Stomach (tissue), 9 donors: ENCODE measurements around the gene HECTD4. TPM values are rescaled to one million over a fixed set of nuclear protein-coding genes. Genes with fewer than 3 reads are reported as not detected.
"Not testable (repeated sequence)": the region's sequence is repeated elsewhere in the genome, so short reads cannot be mapped to it uniquely, and the experiment has no call there.

Experiments used
- DNase-seq, 2 donors: peaks; one replicate each; pipeline versions ENCODE4 v3.0.0 to v3.0.0-alpha.2; 2013 to 2019
- H3K27ac ChIP-seq, 5 donors: fragments of 200-600 bp in 4 of 5; sonication (generic) in 4 of 5; one replicate each; pipeline ENCODE4 v1.5.1; 2013 to 2019; ENCODE audit warnings: mild to moderate bottlenecking in 1 of 5, moderate library complexity in 1 of 5
- H3K27me3 ChIP-seq, 3 donors: fragments of 200-600 bp; sonication (generic); one replicate each; pipeline ENCODE4 v1.5.1; 2017 to 2019; ENCODE audit warnings: mixed run types in 1 of 3
- H3K36me3 ChIP-seq, 4 donors: fragments of 200-600 bp; sonication (generic); 1 replicate in 3 of 4; 2 replicates in 1 of 4; pipeline ENCODE4 v1.5.1; 2016 to 2019
- H3K4me1 ChIP-seq, 4 donors: fragments of 200-600 bp; sonication (generic); one replicate each; pipeline ENCODE4 v1.5.1; 2016 to 2019
- H3K4me3 ChIP-seq, 4 donors: fragments of 200-600 bp; sonication (generic) in 3 of 4; one replicate each; pipeline ENCODE4 v1.5.1; 2016 to 2019; ENCODE audit warnings: mild to moderate bottlenecking in 1 of 4
- H3K9me3 ChIP-seq, 4 donors: fragments of 200-600 bp; sonication (generic); one replicate each; pipeline ENCODE4 v1.5.1; 2016 to 2019
- CTCF ChIP-seq, 7 experiments: fragments of 450-650 bp in 4 of 7; fragments of 200-600 bp in 3 of 7; sonication (generic) in 3 of 7; IDR thresholded peaks; one replicate each; pipeline ENCODE4 v1.5.1; 2016 to 2019; ENCODE audit warnings: antibody characterized with exemption in 7 of 7, control low read depth in 2 of 7, mild to moderate bottlenecking in 1 of 7
- EP300 ChIP-seq: sonication (generic); formaldehyde crosslinking; IDR thresholded peaks from one replicate; pipeline ENCODE4 v1.6.1; 2017; ENCODE audit warnings: antibody characterized with exemption
- POLR2A ChIP-seq, 4 donors: fragments of 450-650 bp; IDR thresholded peaks; one replicate each; pipeline ENCODE4 v1.6.1; 2016; ENCODE audit warnings: antibody characterized with exemption in 4 of 4, control low read depth in 2 of 4, mild to moderate bottlenecking in 1 of 4, moderate library complexity in 1 of 4
- POLR2AphosphoS5 ChIP-seq, 3 donors: sonication (generic); formaldehyde crosslinking; IDR thresholded peaks; one replicate each; pipeline ENCODE4 v1.6.1; 2016; ENCODE audit warnings: antibody characterized with exemption in 3 of 3
- WGBS, 5 donors: extraction: QIAGEN DNeasy Blood & Tissue Kit in 3 of 5; methylation state at CpG; one replicate each; pipeline versions ENCODE4 v1.1.5 to v1.1.7; 2013 to 2018; 5-methylcytosine and 5-hydroxymethylcytosine counted together
- intact Hi-C: fragments of 100-400 bp; cut with DNase I; formaldehyde crosslinking; loops from one replicate; pipeline ENCODE4 v1.15.1; 2023; ENCODE audit warnings: low total_unique reads
- polyA plus RNA-seq, 3 donors: library from polyadenylated mRNA; stranded (reverse); fragments of 200-250 nt; gene quantifications; one replicate each; pipeline ENCODE4 v1.2.3, GENCODE V29; 2013
- total RNA-seq, 5 donors: library from RNA; depleted of rRNA; stranded (reverse); fragments of >200 nt; gene quantifications; one replicate each; pipeline versions ENCODE4 v1.1.0 to v1.2.3, GENCODE V29; 2014 to 2016
- donor health status: healthy with polysubstance abuse.
- donor health status: Bipolar disorder and iron deficiency.
- donor health status: healthy.

The HECTD4 gene
- total and polyA plus RNA-seq, 8 donors: 3.2 to 375 (median 58.7) TPM

GRCh38 chr12:112233242-112233641 is 149.0 kb downstream of the HECTD4 start:
- intact Hi-C loops: no loop called here

GRCh38 chr12:112230136-112230535 is 152.1 kb downstream of the HECTD4 start:
- no peaks in the 10 kb centered on the region for H3K9me3 ChIP-seq
- intact Hi-C loops: no loop called here
- no peaks in the 10 kb centered on the region for H3K4me1 ChIP-seq
- no peak for DNase-seq
- H3K4me3 ChIP-seq: no peak overlapping the region
- no peak overlapping the region for H3K27ac ChIP-seq
- 78 to 91% (median 87%) methylated on average over 4 of the region's 4 CpGs for WGBS, 5 donors
- TF ChIP-seq POLR2AphosphoS5 (IDR thresholded peaks at IDR 0.05) (no peak), CTCF (IDR thresholded peaks at IDR 0.05) (no peak), EP300 (no peak), POLR2A (IDR thresholded peaks at IDR 0.05) (no peak)
- H3K27me3 ChIP-seq: no peaks in the 10 kb centered on the region
- peaks cover 48 to 100% (median 97%) of the 10 kb centered on the region in 4 donors for H3K36me3 ChIP-seq

More at GRCh38 chr12:112233242-112233641, 149.0 kb downstream of the HECTD4 start:
- H3K27ac ChIP-seq: no peak overlapping the region
- no peaks in the 10 kb centered on the region for H3K27me3 ChIP-seq
- no peak for TF ChIP-seq POLR2A (IDR thresholded peaks at IDR 0.05)
- no peak for TF ChIP-seq EP300
- no peak for TF ChIP-seq CTCF (IDR thresholded peaks at IDR 0.05)
- no peak for TF ChIP-seq POLR2AphosphoS5 (IDR thresholded peaks at IDR 0.05)
- no peaks in the 10 kb centered on the region for H3K4me1 ChIP-seq
- DNase-seq: no peak
- 95 to 98% (median 95%) methylated on average over 4 of the region's 4 CpGs for WGBS, 5 donors
- peaks cover 57 to 100% (median 98%) of the 10 kb centered on the region in 4 donors for H3K36me3 ChIP-seq
- H3K4me3 ChIP-seq: no peak overlapping the region
- no peaks in the 10 kb centered on the region for H3K9me3 ChIP-seq

GRCh38 chr12:112226768-112227167 is 155.5 kb downstream of the HECTD4 start:
- intact Hi-C loops: no loop called here
- 89 to 94% (median 91%) methylated on average over 3 of the region's 3 CpGs for WGBS, 5 donors
- no peaks in the 10 kb centered on the region for H3K9me3 ChIP-seq
- no peak overlapping the region for H3K27ac ChIP-seq
- H3K36me3 ChIP-seq: peaks cover 33 to 94% (median 94%) of the 10 kb centered on the region in 4 donors
- H3K27me3 ChIP-seq: no peaks in the 10 kb centered on the region
- TF ChIP-seq EP300 (no peak), CTCF (IDR thresholded peaks at IDR 0.05) (no peak), POLR2A (IDR thresholded peaks at IDR 0.05) (no peak), POLR2AphosphoS5 (IDR thresholded peaks at IDR 0.05) (no peak)
- no peak for DNase-seq
- H3K4me1 ChIP-seq: no peaks in the 10 kb centered on the region
- H3K4me3 ChIP-seq: no peak overlapping the region

GRCh38 chr12:112220628-112221027 is 161.6 kb downstream of the HECTD4 start:
- H3K4me3 ChIP-seq, H3K27ac ChIP-seq, DNase-seq, intact Hi-C loops, H3K9me3 ChIP-seq, H3K27me3 ChIP-seq, H3K4me1 ChIP-seq: not testable (repeated sequence)
- WGBS, 5 donors: 83 to 93% (median 91%) methylated on average over 7 of the region's 7 CpGs
- H3K36me3 ChIP-seq: peaks cover 18 to 91% (median 73%) of the 10 kb centered on the region in 4 donors

- Histone ChIP-seq H3K9me3 (no peaks in the 10 kb centered on the region), H3K27ac (no peak overlapping the region), H3K4me1 (no peaks in the 10 kb centered on the region), H3K36me3 (peaks cover 28 to 91% (median 74%) of the 10 kb centered on the region in 4 donors), H3K4me3 (no peak overlapping the region), H3K27me3 (no peaks in the 10 kb centered on the region)
- DNase-seq: no peak
- intact Hi-C loops: no loop called here
- TF ChIP-seq CTCF (IDR thresholded peaks at IDR 0.05): no peak
- no peak for TF ChIP-seq POLR2AphosphoS5 (IDR thresholded peaks at IDR 0.05)
- no peak for TF ChIP-seq EP300
- TF ChIP-seq POLR2A (IDR thresholded peaks at IDR 0.05): no peak
- WGBS, 5 donors: 59 to 87% (median 82%) methylated on average over 10 to 11 of the region's 11 CpGs
Observed at GRCh38 chr12:112219195-112219594, 163.0 kb downstream of the HECTD4 start.
